ES-I3 (cell line): ENCODE measurements around the gene MRTFB.
A peak's percentile ranks its signal among the peaks of the same experiment; 100 is the strongest.
"Not testable (repeated sequence)": the region's sequence is repeated elsewhere in the genome, so short reads cannot be mapped to it uniquely, and the experiment has no call there.

Source experiments
- H3K36me3 ChIP-seq: 2 replicates; pipeline ENCODE4 v1.6.1; 2013; ENCODE audit warnings: mild to moderate bottlenecking, low read length, control low read depth, moderate library complexity; ENCODE audit not compliant: insufficient read depth
- H3K4me1 ChIP-seq: 2 replicates; pipeline ENCODE4 v1.6.1; 2013; ENCODE audit warnings: mild to moderate bottlenecking, control low read depth, low read length; ENCODE audit not compliant: insufficient read depth
- H3K9ac ChIP-seq: 2 replicates; pipeline ENCODE4 v1.6.1; 2013; ENCODE audit warnings: low read depth, mild to moderate bottlenecking, low read length, moderate library complexity
- H3K9me3 ChIP-seq: 2 replicates; pipeline ENCODE4 v1.6.1; 2013; ENCODE audit warnings: mild to moderate bottlenecking, low read length, moderate library complexity; ENCODE audit not compliant: control insufficient read depth, insufficient read depth

MRTFB gene, protein sequence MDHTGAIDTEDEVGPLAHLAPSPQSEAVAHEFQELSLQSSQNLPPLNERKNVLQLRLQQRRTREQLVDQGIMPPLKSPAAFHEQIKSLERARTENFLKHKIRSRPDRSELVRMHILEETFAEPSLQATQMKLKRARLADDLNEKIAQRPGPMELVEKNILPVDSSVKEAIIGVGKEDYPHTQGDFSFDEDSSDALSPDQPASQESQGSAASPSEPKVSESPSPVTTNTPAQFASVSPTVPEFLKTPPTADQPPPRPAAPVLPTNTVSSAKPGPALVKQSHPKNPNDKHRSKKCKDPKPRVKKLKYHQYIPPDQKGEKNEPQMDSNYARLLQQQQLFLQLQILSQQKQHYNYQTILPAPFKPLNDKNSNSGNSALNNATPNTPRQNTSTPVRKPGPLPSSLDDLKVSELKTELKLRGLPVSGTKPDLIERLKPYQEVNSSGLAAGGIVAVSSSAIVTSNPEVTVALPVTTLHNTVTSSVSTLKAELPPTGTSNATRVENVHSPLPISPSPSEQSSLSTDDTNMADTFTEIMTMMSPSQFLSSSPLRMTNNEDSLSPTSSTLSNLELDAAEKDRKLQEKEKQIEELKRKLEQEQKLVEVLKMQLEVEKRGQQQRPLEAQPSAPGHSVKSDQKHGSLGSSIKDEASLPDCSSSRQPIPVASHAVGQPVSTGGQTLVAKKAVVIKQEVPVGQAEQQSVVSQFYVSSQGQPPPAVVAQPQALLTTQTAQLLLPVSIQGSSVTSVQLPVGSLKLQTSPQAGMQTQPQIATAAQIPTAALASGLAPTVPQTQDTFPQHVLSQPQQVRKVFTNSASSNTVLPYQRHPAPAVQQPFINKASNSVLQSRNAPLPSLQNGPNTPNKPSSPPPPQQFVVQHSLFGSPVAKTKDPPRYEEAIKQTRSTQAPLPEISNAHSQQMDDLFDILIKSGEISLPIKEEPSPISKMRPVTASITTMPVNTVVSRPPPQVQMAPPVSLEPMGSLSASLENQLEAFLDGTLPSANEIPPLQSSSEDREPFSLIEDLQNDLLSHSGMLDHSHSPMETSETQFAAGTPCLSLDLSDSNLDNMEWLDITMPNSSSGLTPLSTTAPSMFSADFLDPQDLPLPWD

DNA sequence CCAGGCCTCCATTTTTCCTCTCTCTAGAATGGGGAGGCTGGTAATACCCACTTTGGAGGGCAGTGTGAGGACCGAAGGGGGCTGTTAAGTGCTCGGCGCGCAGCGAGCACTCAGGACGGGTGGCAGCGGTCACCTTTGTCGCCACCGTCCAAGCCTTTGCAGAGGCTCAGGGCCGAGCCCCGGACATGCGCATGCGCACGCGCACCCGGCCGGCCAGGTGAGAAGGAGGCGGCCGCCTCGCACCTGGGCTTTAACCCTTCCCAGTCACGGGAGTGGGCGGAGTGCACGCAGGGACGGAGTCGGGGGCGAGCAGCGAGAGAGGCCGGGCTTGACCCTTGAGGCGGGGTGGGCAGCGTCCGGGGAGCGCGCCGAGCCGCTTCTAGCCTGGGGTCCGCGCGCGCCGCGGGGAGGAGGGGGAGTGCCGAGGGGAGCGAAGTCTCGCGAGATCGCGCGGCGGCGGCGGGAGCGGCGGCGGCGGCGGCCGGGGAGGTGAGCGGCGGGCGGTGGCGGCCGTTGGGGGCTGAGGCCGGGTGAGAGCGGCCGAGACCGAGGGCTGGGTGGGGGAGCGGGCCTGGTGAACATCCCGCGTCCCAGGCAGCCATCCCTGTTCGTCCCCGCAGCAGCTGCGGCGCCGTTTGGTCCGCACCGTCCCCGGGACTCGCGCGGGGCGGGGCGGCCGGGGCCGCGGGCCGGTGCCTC, at the start of gene MRTFB:
TSS of gene MRTFB (plus strand) at position 443 of the 699 bp plus-strand sequence. CDS start 69,288 bp downstream, outside the sequence.
- H3K36me3 ChIP-seq = 0 out of 2 replicates have a peak, but pooled peaks cover 3% of the 10 kb centered on the region
- peak within 1 kb of the TSS; percentile 76 for H3K9ac ChIP-seq
- no peaks in the 10 kb centered on the region for H3K9me3 ChIP-seq
- no peaks in the 10 kb centered on the region for H3K4me1 ChIP-seq

DNA sequence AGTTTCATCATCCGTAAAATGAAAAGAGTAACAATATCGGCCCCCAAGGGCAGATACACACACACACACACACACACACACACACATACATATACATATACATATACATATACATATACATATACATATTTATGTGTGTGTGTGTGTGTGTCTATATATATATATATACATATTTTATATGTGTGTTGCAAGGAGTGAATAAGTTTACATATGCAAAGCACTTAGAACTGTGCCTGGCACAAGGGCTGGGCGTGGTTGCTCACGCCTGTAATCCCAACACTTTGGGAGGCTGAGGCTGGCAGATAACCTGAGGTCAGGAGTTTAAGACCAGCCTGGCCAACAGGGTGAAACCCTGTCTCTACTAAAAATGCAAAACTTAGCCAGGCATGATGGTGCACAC, 47.6 kb upstream of the MRTFB start:
- H3K9ac ChIP-seq, H3K4me1 ChIP-seq, H3K9me3 ChIP-seq, H3K36me3 ChIP-seq: not testable (repeated sequence)

DNA sequence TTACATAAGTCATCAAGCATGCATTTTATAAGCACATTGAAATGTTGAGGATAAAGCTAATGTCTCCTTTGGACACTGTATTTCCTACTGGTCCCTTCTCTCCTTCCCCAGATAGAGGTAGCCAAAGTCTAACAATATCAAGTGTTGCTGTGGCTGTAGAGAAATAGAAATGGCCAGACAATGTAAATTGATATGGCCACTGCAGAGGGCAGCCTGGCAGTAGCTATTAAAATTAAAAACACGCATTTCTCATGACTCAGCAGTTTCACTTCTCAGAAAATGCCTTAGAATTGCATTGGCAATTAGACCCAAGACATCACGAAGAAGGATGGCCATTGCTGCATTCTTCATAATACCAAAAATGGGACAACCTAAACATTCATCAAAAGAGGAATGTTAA, 46.8 kb upstream of the MRTFB start:
- Histone ChIP-seq H3K9ac (no peak overlapping the region), H3K4me1 (no peaks in the 10 kb centered on the region), H3K9me3 (no peaks in the 10 kb centered on the region), H3K36me3 (no peaks in the 10 kb centered on the region)

DNA sequence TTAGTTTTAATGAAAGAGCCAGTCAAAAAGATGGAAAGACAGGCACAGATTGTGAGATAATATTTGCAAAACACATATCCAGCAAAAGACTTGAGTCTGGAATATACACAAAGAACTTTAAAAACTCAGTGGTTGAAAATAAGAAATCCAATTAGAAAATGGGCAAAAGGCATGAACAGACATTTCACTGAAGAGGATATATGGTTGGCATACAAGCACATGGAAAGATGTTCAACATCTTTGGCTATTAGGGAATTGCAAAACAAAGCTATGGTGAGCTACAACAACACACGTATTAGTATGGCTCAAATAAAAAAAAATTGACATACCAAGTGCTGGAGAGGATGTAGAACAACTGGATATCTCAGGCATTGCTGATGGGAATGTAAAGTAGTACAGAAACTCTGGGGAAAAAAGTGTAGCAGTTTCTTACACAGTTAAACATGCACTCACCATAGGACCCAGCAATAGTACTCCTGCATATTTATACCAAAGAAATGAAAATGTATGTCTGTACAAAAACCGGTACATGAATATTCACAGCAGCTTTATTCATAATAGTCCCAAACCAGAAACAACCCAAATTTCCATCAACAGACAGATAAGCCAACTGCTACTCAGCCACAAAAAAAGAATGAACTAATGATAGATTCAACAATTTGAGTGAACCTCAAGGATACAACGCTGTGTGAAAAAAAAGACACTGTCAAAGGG, 44.4 kb upstream of the MRTFB start:
- no peaks in the 10 kb centered on the region for H3K36me3 ChIP-seq
- H3K9me3 ChIP-seq = no peaks in the 10 kb centered on the region
- no peaks in the 10 kb centered on the region for H3K4me1 ChIP-seq
- no peak overlapping the region for H3K9ac ChIP-seq

DNA sequence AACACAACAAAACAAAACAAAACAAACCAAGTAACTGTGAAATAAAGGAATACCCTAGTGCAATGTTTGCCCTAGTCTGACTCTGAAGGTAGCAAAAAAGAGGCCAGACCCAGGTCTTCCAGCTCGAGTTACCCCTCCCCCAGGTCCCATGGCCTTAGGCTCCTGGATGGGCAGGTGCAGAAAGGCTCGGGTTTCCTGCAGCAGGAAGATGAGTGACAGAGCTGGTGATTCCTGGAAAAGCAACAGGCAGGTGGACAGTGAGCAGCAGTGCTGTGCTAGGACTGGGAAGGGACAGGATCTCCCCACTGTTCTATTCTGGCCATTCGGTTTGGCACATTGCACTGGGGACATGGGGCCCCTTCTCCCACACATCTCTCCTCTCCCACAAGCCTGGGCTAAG, 42.9 kb upstream of the MRTFB start:
- Histone ChIP-seq H3K36me3 (no peaks in the 10 kb centered on the region), H3K9me3 (no peaks in the 10 kb centered on the region), H3K4me1 (no peaks in the 10 kb centered on the region), H3K9ac (no peak overlapping the region)

DNA sequence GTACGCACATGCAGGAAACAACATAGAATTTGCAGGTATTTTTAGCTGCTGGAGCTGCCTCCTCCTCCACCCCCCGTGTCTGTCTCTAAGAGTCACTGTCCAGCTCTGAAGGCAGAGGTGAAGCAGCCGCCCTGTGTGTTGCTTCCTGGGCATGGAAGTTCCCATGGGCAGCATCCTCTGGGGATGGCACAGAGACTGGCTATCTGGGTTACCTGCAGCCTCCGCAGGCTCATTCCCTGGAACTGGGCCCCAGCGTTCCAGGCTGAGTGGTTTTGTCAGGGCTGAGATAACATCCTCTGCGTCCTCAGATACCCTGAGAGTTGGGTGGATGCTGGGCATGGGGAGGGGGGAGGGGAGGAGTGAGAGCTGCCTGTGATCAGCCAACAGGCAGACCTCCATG, 41.5 kb upstream of the MRTFB start:
- Histone ChIP-seq H3K9ac (no peak overlapping the region), H3K36me3 (no peaks in the 10 kb centered on the region), H3K9me3 (no peaks in the 10 kb centered on the region), H3K4me1 (no peaks in the 10 kb centered on the region)

DNA sequence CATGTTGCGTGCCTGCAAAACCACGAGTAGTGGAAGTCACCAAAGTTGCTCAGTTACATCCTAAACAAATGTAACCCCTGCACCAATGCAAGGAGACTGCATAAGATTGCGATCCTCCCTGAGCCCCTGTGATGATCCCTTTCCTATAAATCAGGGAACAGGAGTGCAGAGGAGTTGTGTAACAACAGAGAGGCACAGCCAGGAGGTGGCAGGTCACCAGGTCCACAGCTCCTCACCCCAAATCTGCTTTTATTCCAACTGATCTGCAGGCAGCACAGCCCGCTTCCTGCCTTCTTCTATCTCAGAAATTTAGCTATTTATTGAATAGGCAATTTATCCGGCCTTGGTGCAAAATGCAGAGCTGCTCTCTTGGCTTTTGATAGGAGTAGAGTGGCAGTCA, 36.0 kb upstream of the MRTFB start:
- no peaks in the 10 kb centered on the region for H3K36me3 ChIP-seq
- H3K9ac ChIP-seq = no peak overlapping the region
- no peaks in the 10 kb centered on the region for H3K9me3 ChIP-seq
- H3K4me1 ChIP-seq = no peaks in the 10 kb centered on the region

DNA sequence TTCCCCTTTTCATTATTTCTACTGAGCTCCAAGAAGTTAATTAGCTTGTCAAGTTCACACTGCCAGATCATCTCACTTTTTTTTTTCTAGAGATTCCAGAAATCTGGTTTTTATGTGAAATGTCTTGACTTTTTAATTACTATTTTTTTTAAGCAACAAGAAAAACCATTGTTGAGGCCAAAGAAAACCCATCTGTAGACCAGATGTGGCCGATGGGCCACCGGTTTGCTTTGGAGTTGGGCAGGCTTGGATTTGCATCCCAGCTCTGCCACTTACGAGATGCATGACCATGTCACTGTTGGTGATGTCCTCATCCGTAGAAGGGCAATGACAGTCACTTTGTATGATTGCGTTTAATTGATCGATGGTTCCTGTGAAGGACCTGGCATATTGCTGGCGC, 34.2 kb upstream of the MRTFB start:
- Histone ChIP-seq H3K9me3 (no peaks in the 10 kb centered on the region), H3K9ac (no peak overlapping the region), H3K4me1 (no peaks in the 10 kb centered on the region), H3K36me3 (no peaks in the 10 kb centered on the region)

DNA sequence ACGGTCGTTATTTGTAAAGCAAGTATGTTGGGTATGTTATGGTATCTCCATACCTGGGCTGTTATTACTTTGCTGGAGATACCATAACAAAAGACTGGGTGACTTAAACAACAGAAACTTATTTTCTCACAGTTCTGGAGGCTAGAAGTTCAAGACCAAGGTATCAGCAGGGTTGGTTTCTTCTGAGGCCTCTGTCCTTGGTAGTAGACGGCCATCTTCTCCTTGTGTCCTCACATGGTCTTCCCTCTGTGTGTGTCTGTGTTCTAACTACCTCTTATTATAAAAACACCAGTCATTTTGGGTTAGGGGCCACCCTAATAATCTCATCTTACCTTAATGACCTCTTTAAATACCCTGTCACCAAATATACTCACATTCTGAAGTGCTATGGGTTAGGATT, 33.2 kb upstream of the MRTFB start:
- H3K4me1 ChIP-seq = no peaks in the 10 kb centered on the region
- no peak overlapping the region for H3K9ac ChIP-seq
- H3K9me3 ChIP-seq = no peaks in the 10 kb centered on the region
- no peaks in the 10 kb centered on the region for H3K36me3 ChIP-seq

DNA sequence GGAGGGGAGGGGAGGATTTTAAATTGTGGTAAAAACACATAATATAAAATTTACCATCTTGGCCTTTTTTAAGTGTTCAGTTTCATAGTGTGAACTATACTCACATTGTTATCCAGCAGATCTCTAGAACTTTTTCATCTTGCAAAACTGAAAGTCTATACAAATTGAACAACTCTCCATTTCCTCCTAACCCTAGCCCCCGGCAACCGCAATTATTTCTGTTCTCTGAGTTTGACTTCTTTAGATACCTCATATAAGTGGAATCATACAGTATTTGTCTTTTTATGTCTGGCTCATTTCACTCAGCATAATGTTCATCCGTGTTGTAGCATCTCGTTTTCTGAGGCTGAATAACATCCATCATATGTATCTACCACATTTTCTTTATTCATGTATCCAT, 30.0 kb upstream of the MRTFB start:
- no peak overlapping the region for H3K9ac ChIP-seq
- no peaks in the 10 kb centered on the region for H3K9me3 ChIP-seq
- H3K4me1 ChIP-seq = no peaks in the 10 kb centered on the region
- no peaks in the 10 kb centered on the region for H3K36me3 ChIP-seq

DNA sequence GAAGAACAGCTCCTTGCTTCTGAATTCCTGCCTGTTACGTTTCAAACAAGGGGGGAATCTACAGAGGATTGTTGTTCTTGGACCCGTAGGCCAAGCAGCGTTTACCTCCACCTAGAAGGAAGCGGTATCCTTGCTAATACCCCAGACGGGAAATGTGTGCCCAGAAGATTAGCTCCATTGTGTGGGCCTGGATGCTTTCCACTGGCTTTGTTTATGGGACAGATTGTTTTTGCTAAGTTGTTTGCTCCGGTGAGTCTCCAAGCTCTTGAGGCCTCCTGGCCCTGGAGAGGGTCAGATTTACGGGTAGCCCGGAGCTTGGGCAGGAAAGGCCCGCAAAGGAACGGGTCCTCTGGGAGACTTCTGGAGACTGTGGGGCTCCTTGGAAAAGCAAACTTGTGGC, 28.4 kb upstream of the MRTFB start:
- H3K4me1 ChIP-seq = no peaks in the 10 kb centered on the region
- H3K9ac ChIP-seq = no peak overlapping the region
- no peaks in the 10 kb centered on the region for H3K36me3 ChIP-seq
- no peaks in the 10 kb centered on the region for H3K9me3 ChIP-seq

DNA sequence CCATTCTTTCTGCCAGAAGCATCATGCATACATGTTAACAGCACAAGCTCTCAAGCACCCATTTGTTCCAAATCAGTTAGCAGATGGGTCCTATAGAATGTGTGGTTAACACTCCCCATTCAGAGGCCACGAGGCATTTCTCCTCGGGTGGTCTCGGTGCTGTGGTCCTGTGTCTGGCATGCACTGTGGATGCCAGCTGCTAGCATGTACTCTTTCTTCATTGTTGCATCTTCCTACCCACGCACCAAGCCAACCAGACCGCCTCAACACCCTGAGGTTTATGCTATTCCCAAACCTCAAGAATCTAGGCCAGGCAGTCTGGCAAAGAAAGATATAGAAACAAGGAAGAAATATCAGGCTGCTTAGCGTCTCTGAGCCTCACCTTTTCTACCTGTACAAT, 27.8 kb upstream of the MRTFB start:
- Histone ChIP-seq H3K9me3 (no peaks in the 10 kb centered on the region), H3K36me3 (no peaks in the 10 kb centered on the region), H3K4me1 (no peaks in the 10 kb centered on the region), H3K9ac (no peak overlapping the region)

DNA sequence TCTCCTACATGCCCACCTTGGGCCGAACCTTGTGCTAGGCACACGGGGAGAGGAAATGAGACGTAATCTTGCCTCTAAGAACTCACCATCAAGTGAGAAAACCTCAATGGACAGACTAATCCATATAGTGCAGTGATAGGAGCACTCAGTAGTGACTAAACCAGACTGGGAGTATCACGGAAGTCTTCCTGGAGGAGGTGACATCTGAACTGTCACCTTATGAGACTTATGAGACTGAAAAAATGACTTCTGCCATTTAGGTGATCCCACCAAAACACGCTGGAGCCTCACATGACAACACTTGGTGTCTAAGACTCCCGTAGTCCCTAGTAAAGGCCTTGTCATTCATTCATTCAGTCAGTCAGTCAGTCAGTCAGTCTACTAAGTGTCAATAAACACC, 27.3 kb upstream of the MRTFB start:
- no peaks in the 10 kb centered on the region for H3K9me3 ChIP-seq

More for the DNA sequence above, 27.3 kb upstream of the MRTFB start:
- Histone ChIP-seq H3K36me3 (no peaks in the 10 kb centered on the region), H3K9ac (no peak overlapping the region), H3K4me1 (no peaks in the 10 kb centered on the region)
